Peyer's patch (tissue), 4 donors: ENCODE results near the gene CAPZA2. TPM values are rescaled to one million over a fixed set of nuclear protein-coding genes. Genes with fewer than 3 reads are reported as not detected.

Experiments
- DNase-seq, 3 donors: peaks; one replicate each; pipeline ENCODE4 v3.0.0-alpha.2; 2017 to 2019
- H3K27ac ChIP-seq, 4 donors: fragments of 200-600 bp; sonication (generic); one replicate each; pipeline ENCODE4 v1.5.1; 2016 to 2019
- H3K27me3 ChIP-seq, 2 donors: fragments of 200-600 bp; sonication (generic); one replicate each; pipeline ENCODE4 v1.5.1; 2019
- H3K36me3 ChIP-seq, 3 donors: fragments of 200-600 bp; sonication (generic); one replicate each; pipeline ENCODE4 v1.5.1; 2016 to 2019
- H3K4me1 ChIP-seq, 4 donors: fragments of 200-600 bp; sonication (generic); one replicate each; pipeline ENCODE4 v1.5.1; 2016 to 2019
- H3K4me3 ChIP-seq, 4 donors: fragments of 200-600 bp; sonication (generic); 1 replicate in 3 of 4; 2 replicates in 1 of 4; pipeline ENCODE4 v1.5.1; 2016 to 2019; ENCODE audit warnings: mild to moderate bottlenecking in 1 of 4
- H3K9me3 ChIP-seq, 4 donors: fragments of 200-600 bp; sonication (generic); one replicate each; pipeline ENCODE4 v1.5.1; 2016 to 2019; ENCODE audit warnings: mild to moderate bottlenecking in 1 of 4
- POLR2A ChIP-seq, 2 donors: fragments of 450-650 bp; IDR thresholded peaks; one replicate each; pipeline ENCODE4 v1.5.1; 2017; ENCODE audit warnings: antibody characterized with exemption in 2 of 2, mild to moderate bottlenecking in 2 of 2, moderate library complexity in 2 of 2
- total RNA-seq, 4 donors: library from RNA; depleted of rRNA; stranded (reverse); fragments of >200 nt; gene quantifications; one replicate each; pipeline ENCODE4 v1.1.0, GENCODE V29; 2016
- TF ChIP-seq, protein P1 (sequence below), 6 experiments: fragments of 450-650 bp in 4 of 6; fragments of 200-600 bp in 2 of 6; sonication (generic) in 1 of 6; IDR thresholded peaks; one replicate each; pipeline ENCODE4 v1.5.1; 2017 to 2019; ENCODE audit warnings: antibody characterized with exemption in 6 of 6, mild to moderate bottlenecking in 3 of 6, moderate library complexity in 1 of 6

The CAPZA2 gene
- total RNA-seq, 4 donors from 2014 or later, result 53.1 to 133 (median 97.2) TPM

DNA sequence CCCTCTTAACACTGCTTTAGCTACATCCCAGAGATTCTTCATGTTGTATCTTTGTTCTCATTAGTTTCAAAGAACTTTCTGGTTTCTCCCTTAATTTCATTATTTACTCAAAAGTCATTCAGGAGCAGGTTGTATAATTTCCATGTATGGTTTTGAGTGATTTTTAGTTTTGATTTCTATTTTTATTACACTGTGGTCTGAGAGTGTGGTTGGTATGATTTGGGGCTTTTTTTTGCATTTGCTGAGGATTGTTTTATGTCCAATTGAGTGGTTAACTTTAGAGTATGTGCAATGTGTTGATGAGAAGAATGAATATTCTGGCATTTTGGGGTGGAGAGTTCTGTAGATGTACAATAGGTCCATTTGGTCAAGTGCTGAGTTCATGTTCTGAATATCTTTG is 37.9 kb upstream of the CAPZA2 start:
- no peak overlapping the region for H3K27ac ChIP-seq
- no peaks in the 10 kb centered on the region for H3K27me3 ChIP-seq
- H3K4me1 ChIP-seq, result no peaks in the 10 kb centered on the region
- TF ChIP-seq, protein P1, sequence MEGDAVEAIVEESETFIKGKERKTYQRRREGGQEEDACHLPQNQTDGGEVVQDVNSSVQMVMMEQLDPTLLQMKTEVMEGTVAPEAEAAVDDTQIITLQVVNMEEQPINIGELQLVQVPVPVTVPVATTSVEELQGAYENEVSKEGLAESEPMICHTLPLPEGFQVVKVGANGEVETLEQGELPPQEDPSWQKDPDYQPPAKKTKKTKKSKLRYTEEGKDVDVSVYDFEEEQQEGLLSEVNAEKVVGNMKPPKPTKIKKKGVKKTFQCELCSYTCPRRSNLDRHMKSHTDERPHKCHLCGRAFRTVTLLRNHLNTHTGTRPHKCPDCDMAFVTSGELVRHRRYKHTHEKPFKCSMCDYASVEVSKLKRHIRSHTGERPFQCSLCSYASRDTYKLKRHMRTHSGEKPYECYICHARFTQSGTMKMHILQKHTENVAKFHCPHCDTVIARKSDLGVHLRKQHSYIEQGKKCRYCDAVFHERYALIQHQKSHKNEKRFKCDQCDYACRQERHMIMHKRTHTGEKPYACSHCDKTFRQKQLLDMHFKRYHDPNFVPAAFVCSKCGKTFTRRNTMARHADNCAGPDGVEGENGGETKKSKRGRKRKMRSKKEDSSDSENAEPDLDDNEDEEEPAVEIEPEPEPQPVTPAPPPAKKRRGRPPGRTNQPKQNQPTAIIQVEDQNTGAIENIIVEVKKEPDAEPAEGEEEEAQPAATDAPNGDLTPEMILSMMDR (IDR thresholded peaks at IDR 0.05), result no peak
- TF ChIP-seq POLR2A (IDR thresholded peaks at IDR 0.05), result no peak
- no peaks in the 10 kb centered on the region for H3K36me3 ChIP-seq
- no peak for DNase-seq
- no peaks in the 10 kb centered on the region for H3K9me3 ChIP-seq
- no peak overlapping the region for H3K4me3 ChIP-seq

DNA sequence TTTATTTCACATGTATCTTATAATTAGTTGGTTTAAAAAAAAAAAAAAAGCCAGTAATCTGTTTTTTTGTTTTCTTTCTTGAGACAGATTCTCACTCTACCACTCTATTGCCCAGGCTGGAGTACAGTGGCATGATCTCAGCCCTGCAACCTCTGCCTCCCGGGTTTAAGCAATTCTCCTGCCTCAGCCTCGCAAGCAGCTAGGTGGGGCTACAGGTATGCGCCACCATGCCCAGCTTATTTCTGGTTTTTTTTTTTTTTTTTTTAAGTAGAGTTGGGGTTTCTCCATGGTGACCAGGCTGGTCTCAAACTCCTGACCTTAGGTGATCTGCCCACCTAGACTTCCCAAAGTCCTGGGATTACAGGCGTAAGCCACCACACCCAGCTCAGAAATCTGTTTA is 34.1 kb upstream of the CAPZA2 start:
- Histone ChIP-seq H3K4me1 (no peaks in the 10 kb centered on the region), H3K36me3 (no peaks in the 10 kb centered on the region), H3K27ac (no peak overlapping the region), H3K4me3 (no peak overlapping the region), H3K27me3 (no peaks in the 10 kb centered on the region), H3K9me3 (no peaks in the 10 kb centered on the region)
- TF ChIP-seq, protein P1 (IDR thresholded peaks at IDR 0.05), result no peak
- TF ChIP-seq POLR2A (IDR thresholded peaks at IDR 0.05), result no peak
- no peak for DNase-seq

DNA sequence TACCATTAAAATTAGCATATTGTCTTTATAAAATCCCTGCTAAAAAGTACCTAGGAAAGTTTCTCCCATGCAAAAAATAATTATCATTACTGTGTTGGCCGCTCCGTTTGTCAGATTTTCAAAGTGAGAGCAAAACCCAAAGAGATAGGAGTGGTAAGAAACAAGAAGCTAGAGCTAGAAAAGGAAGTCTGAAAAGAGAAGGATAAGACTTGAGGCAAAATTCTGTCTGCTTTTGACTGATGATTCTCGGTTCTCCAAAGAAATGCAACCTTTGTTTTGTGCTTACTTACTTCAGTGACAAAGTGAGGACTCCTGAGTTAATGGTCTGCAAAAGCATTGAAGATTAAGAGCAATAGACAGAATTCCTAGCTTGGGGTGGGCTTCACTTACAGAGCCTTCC is 33.3 kb upstream of the CAPZA2 start:
- no peaks in the 10 kb centered on the region for H3K4me1 ChIP-seq
- no peak for TF ChIP-seq POLR2A (IDR thresholded peaks at IDR 0.05)
- TF ChIP-seq, protein P1 (IDR thresholded peaks at IDR 0.05), result no peak
- H3K36me3 ChIP-seq, result no peaks in the 10 kb centered on the region

DNA sequence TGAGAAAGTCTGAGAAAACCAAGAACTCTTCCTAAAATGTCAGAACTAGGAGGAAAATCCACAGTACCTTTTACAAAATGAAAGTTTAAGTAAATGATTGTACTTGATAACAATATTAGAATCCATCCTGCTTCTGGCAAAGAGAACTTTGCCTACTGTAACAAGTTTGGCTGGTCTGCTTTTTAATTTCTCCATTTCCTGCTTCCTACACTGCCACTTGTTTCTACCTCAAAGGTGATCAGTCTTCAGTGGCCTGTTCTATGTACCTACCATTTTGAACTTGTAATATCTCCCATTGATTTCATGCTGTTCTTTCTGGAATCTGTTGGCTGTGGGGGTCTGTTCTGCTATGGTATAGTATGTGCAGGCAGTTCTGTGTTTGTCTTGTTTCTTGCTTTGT is 32.9 kb upstream of the CAPZA2 start:
- no peak for DNase-seq
- Histone ChIP-seq H3K27me3 (no peaks in the 10 kb centered on the region), H3K9me3 (no peaks in the 10 kb centered on the region), H3K4me1 (no peaks in the 10 kb centered on the region), H3K27ac (no peak overlapping the region), H3K36me3 (no peaks in the 10 kb centered on the region), H3K4me3 (no peak overlapping the region)
- TF ChIP-seq, protein P1 (IDR thresholded peaks at IDR 0.05), result no peak
- TF ChIP-seq POLR2A (IDR thresholded peaks at IDR 0.05), result no peak

More for the DNA sequence above, 33.3 kb upstream of the CAPZA2 start:
- H3K27ac ChIP-seq, result no peak overlapping the region
- no peaks in the 10 kb centered on the region for H3K27me3 ChIP-seq
- no peak for DNase-seq
- no peaks in the 10 kb centered on the region for H3K9me3 ChIP-seq
- H3K4me3 ChIP-seq, result no peak overlapping the region

DNA sequence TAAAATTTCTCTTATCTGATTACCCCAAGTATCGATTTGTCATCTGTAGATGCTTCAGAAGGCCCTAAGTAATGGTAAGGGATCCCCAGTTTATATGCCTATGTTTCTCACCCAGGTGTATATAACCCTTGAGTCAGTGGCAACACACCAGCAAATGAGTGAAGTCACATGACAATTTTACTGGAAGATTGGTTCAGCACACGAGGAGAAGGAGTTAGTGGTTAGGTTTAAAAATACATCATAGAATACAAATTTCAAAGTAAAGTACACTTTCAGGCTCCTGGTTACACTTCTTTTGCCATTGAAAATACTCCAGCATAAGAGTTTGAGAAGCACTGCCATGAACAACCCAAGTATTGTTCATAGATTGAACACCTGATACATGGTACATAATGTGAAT is 29.7 kb upstream of the CAPZA2 start:
- H3K36me3 ChIP-seq, result no peaks in the 10 kb centered on the region
- H3K27me3 ChIP-seq, result no peaks in the 10 kb centered on the region
- no peak overlapping the region for H3K4me3 ChIP-seq
- TF ChIP-seq POLR2A (IDR thresholded peaks at IDR 0.05), result no peak
- TF ChIP-seq, protein P1 (IDR thresholded peaks at IDR 0.05), result no peak
- no peak overlapping the region for H3K27ac ChIP-seq
- DNase-seq, result no peak
- H3K4me1 ChIP-seq, result peaks cover 0 to 12% (median 0%) of the 10 kb centered on the region in 4 donors
- no peaks in the 10 kb centered on the region for H3K9me3 ChIP-seq
